Endothelial cell of umbilical vein (primary cell): ENCODE results near the gene FMNL2.

Source experiments
- CTCF ChIP-seq, 2 donors: IDR thresholded peaks; 1 replicate in 1 of 2; 2 replicates in 1 of 2; pipeline ENCODE4 v1.5.1; 2011; ENCODE audit warnings: low read length in 2 of 2, mild to moderate bottlenecking in 2 of 2, moderate library complexity in 2 of 2, control low read depth in 1 of 2, inconsistent platforms in 1 of 2, low read depth in 1 of 2; ENCODE audit not compliant: insufficient read depth in 1 of 2; ENCODE audit errors: extremely low read depth in 1 of 2
- EZH2 ChIP-seq: IDR thresholded peaks from 2 replicates; pipeline ENCODE4 v1.6.1; 2012; ENCODE audit warnings: borderline replicate concordance, low read depth, mild to moderate bottlenecking, moderate library complexity, low read length, inconsistent platforms; ENCODE audit not compliant: severe bottlenecking
- POLR2A ChIP-seq: IDR thresholded peaks from 2 replicates; pipeline ENCODE4 v1.6.1; 2012; ENCODE audit warnings: low read depth, mild to moderate bottlenecking, control low read depth, low read length

GRCh38 chr2:152549423-152549822, 214.4 kb downstream of the FMNL2 start:
- TF ChIP-seq EZH2 (no peak), POLR2A (no peak), CTCF (IDR thresholded peaks at IDR 0.05; ENCODE audit: extremely low read depth in 1 of 2, insufficient read depth in 1 of 2, low read depth in 1 of 2, low read length in 2 of 2) (no peak)
